ENCODE results near the gene PCDHGA12.
"Not testable (repeated sequence)": the region's sequence is repeated elsewhere in the genome, so short reads cannot be mapped to it uniquely, and the experiment has no call there.

PCDHGA12 gene
- total RNA-seq = 0 reads per million in 2 donors

- DNase-seq = no peak
These were observed at the start of gene PCDHGA12 for GRCh38 chr5:141430332-141431113. TSS of gene PCDHGA12 (plus strand) at chr5:141430507. CDS start at chr5:141430760, 253 bp downstream.

DNA sequence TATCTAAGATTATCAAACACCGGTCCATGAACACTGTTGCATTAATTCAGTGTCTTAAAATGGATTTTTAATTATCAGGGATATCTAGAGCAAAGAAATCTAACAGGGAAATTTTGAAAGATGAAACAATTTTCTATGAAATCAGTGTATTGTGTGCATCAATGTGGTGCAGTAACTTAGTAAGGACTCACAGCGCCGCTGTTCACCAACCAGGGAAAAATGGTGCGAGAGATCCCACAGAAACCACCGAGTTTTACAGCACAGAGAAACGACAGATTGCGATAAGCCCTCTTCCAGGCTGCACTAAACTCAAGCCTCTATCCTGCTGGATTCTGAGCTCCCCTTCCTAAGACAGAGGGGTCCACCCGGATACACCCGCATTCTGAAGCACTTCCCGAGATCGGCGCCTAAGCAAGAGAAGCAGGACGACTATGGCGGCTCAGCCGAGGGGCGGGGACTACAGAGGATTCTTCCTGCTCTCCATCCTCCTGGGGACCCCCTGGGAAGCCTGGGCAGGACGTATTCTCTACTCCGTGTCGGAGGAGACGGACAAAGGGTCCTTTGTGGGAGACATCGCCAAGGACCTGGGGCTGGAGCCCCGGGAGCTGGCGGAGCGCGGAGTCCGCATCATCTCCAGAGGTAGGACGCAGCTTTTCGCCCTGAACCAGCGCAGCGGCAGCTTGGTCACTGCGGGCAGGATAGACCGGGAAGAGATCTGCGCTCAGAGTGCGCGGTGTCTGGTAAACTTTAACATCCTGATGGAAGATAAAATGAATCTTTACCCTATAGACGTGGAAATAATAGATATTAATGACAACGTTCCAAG lies 47.6 kb upstream of the PCDHGA12 start, which contains the start of gene PCDHGA7:
Gene PCDHGA7, plus strand, starts transcription at position 274 of the 826 bp plus-strand sequence. Its CDS starts 158 bp downstream, at position 432.
- DNase-seq = no peak

- no peak for DNase-seq
These were observed 47.0 kb upstream of the PCDHGA12 start for GRCh38 chr5:141383345-141383744.

DNA sequence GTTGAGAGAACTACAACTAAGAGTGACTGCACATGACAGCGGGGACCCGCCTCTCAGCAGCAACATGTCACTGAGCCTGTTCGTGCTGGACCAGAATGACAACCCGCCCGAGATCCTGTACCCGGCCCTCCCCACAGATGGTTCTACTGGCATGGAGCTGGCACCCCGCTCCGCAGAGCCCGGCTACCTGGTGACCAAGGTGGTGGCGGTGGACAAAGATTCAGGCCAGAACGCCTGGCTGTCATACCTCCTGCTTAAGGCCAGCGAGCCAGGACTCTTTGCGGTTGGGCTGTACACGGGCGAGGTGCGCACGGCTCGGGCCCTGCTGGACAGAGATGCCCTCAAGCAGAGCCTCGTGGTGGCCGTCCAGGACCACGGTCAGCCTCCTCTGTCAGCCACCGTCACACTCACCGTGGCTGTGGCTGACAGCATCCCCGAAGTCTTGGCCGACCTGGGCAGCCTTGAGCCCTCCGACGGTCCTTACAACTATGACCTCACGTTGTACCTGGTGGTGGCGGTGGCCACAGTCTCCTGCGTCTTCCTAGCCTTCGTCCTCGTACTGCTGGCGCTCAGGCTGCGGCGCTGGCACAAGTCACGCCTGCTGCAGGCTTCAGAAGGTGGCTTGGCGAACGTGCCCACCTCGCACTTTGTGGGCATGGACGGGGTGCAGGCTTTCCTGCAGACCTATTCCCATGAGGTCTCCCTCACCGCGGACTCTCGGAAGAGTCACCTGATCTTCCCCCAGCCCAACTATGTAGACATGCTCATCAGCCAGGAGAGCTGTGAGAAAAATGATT lies 45.6 kb upstream of the PCDHGA12 start:
- DNase-seq = no peak

DNA sequence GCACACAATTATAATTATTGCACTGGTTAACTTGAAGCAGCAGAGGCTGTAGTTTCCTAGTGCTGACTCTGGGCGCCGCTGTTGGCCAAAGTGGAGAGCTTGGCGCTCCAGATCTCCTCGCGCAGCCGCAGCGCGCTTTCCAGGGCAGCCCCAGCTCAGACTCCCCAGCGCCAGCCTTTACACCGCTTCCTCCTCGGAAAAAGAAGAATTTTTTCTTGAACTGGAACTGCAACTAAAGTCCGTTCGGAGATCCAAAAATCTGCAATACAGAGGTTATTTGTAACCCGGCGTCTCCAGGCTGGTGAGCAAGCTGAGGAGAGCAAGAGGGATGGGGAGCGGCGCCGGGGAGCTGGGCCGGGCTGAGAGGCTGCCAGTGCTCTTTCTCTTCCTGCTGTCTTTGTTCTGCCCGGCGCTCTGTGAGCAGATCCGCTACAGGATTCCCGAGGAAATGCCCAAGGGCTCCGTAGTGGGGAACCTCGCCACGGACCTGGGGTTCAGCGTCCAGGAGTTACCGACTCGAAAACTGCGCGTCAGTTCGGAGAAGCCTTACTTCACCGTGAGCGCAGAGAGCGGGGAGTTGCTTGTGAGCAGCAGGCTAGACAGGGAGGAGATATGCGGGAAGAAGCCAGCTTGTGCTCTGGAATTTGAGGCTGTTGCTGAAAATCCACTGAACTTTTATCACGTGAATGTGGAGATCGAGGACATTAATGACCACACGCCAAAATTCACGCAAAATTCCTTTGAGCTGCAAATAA lies 42.6 kb upstream of the PCDHGA12 start, which contains the start of gene PCDHGB4:
Gene PCDHGB4, plus strand, starts transcription at position 142 of the 755 bp plus-strand sequence. Its CDS starts 187 bp downstream, at position 329.
- DNase-seq = not testable (repeated sequence)

- DNase-seq = no peak
These were observed 41.6 kb upstream of the PCDHGA12 start for GRCh38 chr5:141388661-141389060.

- no peak for DNase-seq
These were observed 40.9 kb upstream of the PCDHGA12 start for GRCh38 chr5:141389153-141390042.

DNA sequence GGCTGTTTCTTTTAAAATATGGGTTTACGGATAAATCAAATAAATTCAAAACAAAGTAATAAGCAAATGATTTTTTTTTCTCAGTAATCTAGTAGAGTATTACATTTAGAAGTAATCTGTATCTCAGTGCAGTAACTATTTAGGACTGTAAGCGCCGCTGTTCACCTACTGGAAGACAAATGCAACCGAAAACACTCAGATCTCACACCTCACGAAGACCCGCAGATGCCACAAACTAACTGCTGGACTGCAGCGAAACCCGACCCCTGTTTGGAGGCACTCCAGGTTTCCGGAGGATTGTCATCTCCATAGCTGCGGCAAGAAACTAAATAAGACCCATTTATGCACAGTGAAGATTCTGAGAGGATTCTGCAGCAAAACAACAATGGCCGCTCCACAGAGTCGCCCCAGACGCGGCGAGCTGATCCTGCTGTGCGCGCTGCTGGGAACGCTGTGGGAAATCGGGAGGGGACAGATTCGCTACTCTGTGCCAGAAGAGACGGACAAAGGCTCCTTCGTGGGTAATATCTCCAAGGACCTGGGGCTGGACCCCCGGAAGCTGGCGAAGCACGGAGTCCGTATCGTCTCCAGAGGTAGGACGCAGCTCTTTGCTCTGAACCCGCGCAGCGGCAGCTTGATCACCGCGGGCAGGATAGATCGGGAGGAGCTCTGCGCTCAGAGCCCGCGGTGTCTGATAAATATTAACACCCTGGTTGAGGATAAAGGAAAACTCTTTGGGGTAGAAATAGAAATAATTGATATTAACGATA lies 37.7 kb upstream of the PCDHGA12 start, which contains the start of gene PCDHGA8:
Gene PCDHGA8, plus strand, starts transcription at position 205 of the 770 bp plus-strand sequence. Its CDS starts 181 bp downstream, at position 386.
- DNase-seq = no peak

- no peak for DNase-seq
These were observed 37.0 kb upstream of the PCDHGA12 start for GRCh38 chr5:141393267-141393666.

DNA sequence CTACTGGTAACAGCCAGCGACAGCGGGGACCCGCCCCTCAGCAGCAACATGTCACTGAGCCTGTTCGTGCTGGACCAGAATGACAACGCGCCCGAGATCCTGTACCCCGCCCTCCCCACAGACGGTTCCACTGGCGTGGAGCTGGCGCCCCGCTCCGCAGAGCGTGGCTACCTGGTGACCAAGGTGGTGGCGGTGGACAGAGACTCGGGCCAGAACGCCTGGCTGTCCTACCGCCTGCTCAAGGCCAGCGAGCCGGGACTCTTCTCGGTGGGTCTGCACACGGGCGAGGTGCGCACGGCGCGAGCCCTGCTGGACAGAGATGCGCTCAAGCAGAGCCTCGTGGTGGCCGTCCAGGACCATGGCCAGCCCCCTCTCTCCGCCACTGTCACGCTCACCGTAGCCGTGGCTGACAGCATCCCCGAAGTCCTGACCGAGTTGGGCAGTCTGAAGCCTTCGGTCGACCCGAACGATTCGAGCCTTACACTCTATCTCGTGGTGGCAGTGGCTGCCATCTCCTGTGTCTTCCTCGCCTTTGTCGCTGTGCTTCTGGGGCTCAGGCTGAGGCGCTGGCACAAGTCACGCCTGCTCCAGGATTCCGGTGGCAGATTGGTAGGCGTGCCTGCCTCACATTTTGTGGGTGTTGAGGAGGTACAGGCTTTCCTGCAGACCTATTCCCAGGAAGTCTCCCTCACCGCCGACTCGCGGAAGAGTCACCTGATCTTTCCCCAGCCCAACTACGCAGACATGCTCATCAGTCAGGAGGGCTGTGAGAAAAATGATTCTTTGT lies 35.7 kb upstream of the PCDHGA12 start:
- not testable (repeated sequence) for DNase-seq

- not testable (repeated sequence) for DNase-seq
These were observed 32.4 kb upstream of the PCDHGA12 start, which contains the start of gene PCDHGB5 for GRCh38 chr5:141397756-141398551. TSS of gene PCDHGB5 (plus strand) at chr5:141397947. CDS start at chr5:141398128, 181 bp downstream.

GRCh38 chr5:141398608-141399007 lies 31.7 kb upstream of the PCDHGA12 start:
- DNase-seq = no peak

DNA sequence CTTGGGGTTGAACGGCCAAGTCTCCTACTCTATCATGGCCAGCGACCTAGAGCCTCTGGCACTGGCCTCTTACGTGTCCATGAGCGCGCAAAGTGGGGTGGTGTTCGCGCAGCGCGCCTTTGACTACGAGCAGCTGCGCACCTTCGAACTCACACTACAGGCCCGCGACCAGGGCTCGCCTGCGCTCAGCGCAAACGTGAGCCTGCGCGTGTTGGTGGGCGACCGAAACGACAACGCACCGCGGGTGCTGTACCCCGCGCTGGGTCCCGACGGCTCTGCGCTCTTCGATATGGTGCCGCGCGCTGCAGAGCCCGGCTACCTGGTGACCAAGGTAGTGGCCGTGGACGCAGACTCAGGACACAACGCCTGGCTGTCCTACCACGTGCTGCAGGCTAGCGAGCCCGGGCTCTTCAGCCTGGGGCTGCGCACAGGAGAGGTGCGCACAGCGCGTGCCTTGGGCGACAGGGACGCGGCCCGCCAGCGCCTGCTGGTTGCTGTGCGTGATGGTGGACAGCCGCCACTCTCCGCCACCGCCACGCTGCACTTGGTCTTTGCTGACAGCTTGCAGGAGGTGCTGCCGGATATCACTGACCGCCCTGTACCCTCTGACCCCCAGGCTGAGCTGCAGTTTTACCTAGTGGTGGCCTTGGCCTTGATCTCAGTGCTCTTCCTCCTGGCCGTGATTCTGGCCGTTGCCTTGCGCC lies 30.6 kb upstream of the PCDHGA12 start:
- no peak for DNase-seq

GRCh38 chr5:141402553-141403243 lies 27.6 kb upstream of the PCDHGA12 start, which contains the start of gene PCDHGA9:
TSS of gene PCDHGA9 (plus strand) at chr5:141402778. CDS start at chr5:141402953, 175 bp downstream.
- no peak for DNase-seq

DNA sequence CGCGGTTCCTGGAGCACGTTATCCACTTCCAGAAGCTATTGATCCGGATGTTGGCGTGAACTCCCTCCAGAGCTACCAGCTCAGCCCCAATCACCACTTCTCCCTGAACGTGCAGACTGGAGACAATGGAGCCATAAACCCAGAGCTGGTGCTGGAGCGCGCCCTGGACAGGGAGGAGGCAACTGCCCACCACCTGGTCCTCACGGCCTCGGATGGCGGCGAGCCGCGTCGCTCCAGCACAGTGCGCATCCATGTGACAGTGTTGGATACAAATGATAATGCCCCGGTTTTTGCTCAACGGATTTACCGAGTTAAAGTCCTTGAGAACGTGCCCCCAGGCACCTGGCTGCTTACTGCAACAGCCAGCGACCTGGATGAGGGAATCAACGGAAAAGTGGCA lies 26.9 kb upstream of the PCDHGA12 start:
- DNase-seq = no peak

GRCh38 chr5:141407790-141408505 lies 22.4 kb upstream of the PCDHGA12 start, which contains the start of gene PCDHGB6:
TSS of gene PCDHGB6 (plus strand) at chr5:141408021. CDS start at chr5:141408203, 182 bp downstream.
- DNase-seq = not testable (repeated sequence)
